Measurements from ENCODE around the gene FAM193B. TPM values are rescaled to one million over a fixed set of nuclear protein-coding genes. Genes with fewer than 3 reads are reported as not detected.

Gene FAM193B
- total and polyA plus RNA-seq, 4 donors = 14.3 to 31.8 (median 15.8) TPM

DNA sequence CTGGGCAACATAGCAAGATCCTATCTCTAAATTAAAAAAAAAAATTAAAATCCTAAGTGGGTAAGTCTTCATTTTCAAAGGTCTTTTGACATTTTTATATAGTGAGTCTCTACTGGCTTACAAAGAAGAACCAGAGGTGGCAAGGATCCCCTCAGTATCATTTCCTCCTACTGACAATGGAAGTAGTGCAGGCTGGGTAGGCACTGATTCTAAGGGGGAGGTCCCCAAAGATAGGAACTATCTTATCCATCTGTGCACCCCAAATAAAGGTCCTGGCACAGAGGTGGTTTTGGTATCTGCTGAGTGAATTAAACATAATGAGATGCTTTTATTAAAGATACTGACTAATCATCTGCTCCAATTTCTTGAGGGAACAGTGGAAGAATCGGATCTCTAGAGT, 4.2 kb downstream of the FAM193B start:
- no peak for DNase-seq (ENCODE audit: low spot score)
- Histone ChIP-seq H3K27me3 (ENCODE audit: control insufficient read depth in 4 of 4, insufficient read depth in 4 of 4, low read length in 3 of 4) (no peaks in the 10 kb centered on the region), H3K36me3 (ENCODE audit: control insufficient read depth in 4 of 4, insufficient read depth in 3 of 4, low read depth in 1 of 4, low read length in 3 of 4) (peaks cover 0 to 7% (median 3%) of the 10 kb centered on the region in 4 donors), H3K4me3 (ENCODE audit: low read depth in 1 of 3, low read length in 3 of 3) (no peak overlapping the region), H3K9me3 (ENCODE audit: control insufficient read depth in 4 of 4, low read length in 3 of 4) (no peaks in the 10 kb centered on the region), H3K4me1 (ENCODE audit: control insufficient read depth in 4 of 4, insufficient read depth in 4 of 4, low read length in 3 of 4) (peaks cover 13 to 44% (median 32%) of the 10 kb centered on the region in 4 donors), H3K27ac (ENCODE audit: low read depth in 1 of 2, low read length in 2 of 2) (no peak overlapping the region), H3K9ac (ENCODE audit: low read depth in 1 of 2, low read length in 2 of 2) (no peak overlapping the region)
- 98% methylated on average over 1 of the region's 1 CpG for WGBS
- no peak for TF ChIP-seq YY1 (IDR thresholded peaks at IDR 0.05)
- TF ChIP-seq SP1 (IDR thresholded peaks at IDR 0.05) = no peak
- TF ChIP-seq GABPA (IDR thresholded peaks at IDR 0.05 in 1 of 2, conservative IDR thresholded peaks at IDR 0.05 in 1 of 2) = no peak
- TF ChIP-seq, protein P1, sequence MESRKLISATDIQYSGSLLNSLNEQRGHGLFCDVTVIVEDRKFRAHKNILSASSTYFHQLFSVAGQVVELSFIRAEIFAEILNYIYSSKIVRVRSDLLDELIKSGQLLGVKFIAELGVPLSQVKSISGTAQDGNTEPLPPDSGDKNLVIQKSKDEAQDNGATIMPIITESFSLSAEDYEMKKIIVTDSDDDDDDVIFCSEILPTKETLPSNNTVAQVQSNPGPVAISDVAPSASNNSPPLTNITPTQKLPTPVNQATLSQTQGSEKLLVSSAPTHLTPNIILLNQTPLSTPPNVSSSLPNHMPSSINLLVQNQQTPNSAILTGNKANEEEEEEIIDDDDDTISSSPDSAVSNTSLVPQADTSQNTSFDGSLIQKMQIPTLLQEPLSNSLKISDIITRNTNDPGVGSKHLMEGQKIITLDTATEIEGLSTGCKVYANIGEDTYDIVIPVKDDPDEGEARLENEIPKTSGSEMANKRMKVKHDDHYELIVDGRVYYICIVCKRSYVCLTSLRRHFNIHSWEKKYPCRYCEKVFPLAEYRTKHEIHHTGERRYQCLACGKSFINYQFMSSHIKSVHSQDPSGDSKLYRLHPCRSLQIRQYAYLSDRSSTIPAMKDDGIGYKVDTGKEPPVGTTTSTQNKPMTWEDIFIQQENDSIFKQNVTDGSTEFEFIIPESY (IDR thresholded peaks at IDR 0.05) = no peak
- no peak for TF ChIP-seq FOXA1 (IDR thresholded peaks at IDR 0.05)
- TF ChIP-seq HNF4G (IDR thresholded peaks at IDR 0.05) = no peak
- TF ChIP-seq FOXA2 (IDR thresholded peaks at IDR 0.05) = no peak
- TF ChIP-seq EGR1 (IDR thresholded peaks at IDR 0.05; ENCODE audit: low read depth in 2 of 2) = no peak
- TF ChIP-seq TAF1 (conservative IDR thresholded peaks at IDR 0.05) = no peak
- no peak for TF ChIP-seq RAD21 (IDR thresholded peaks at IDR 0.05)
- no peak for TF ChIP-seq JUND (IDR thresholded peaks at IDR 0.05)

DNA sequence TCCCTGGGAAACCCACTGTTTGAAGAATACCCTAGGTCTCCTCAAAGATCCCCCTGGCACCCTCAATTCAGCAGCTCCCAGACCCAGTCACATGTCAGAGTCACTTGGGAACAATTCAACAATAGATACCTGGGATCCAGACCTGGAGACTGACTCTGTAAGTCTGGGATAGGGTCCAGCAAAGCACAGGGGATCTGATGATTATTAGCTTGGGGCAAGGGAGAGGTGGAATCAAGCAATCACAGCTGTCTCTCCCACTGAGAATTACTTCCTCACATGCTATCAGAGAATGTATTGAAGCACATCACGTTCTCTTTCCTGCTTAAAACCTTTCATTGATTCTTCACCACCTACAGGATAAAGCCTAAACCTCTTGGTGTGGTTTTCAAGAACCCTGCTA, 5.9 kb downstream of the FAM193B start:
- Histone ChIP-seq H3K9me3 (ENCODE audit: control insufficient read depth in 4 of 4, low read length in 3 of 4) (no peaks in the 10 kb centered on the region), H3K4me3 (ENCODE audit: low read depth in 1 of 3, low read length in 3 of 3) (no peak overlapping the region), H3K9ac (ENCODE audit: low read depth in 1 of 2, low read length in 2 of 2) (no peak overlapping the region), H3K27me3 (ENCODE audit: control insufficient read depth in 4 of 4, insufficient read depth in 4 of 4, low read length in 3 of 4) (no peaks in the 10 kb centered on the region), H3K4me1 (ENCODE audit: control insufficient read depth in 4 of 4, insufficient read depth in 4 of 4, low read length in 3 of 4) (peaks cover 14 to 41% (median 27%) of the 10 kb centered on the region in 4 donors), H3K36me3 (ENCODE audit: control insufficient read depth in 4 of 4, insufficient read depth in 3 of 4, low read depth in 1 of 4, low read length in 3 of 4) (peaks cover 0 to 7% (median 3%) of the 10 kb centered on the region in 4 donors), H3K27ac (ENCODE audit: low read depth in 1 of 2, low read length in 2 of 2) (peak overlapping the region in 1 of 2 donors; percentile 26)
- DNase-seq (ENCODE audit: low spot score) = no peak
- 74% methylated on average over 1 of the region's 1 CpG for WGBS
- TF ChIP-seq HNF4A (conservative IDR thresholded peaks at IDR 0.05) (no peak), RXRA (IDR thresholded peaks at IDR 0.05) (no peak), NR2F2 (IDR thresholded peaks at IDR 0.05) (no peak), HNF4G (IDR thresholded peaks at IDR 0.05) (no peak), SP1 (IDR thresholded peaks at IDR 0.05) (no peak), FOXA2 (IDR thresholded peaks at IDR 0.05) (no peak), FOXA1 (IDR thresholded peaks at IDR 0.05) (no peak), EGR1 (IDR thresholded peaks at IDR 0.05; ENCODE audit: low read depth in 2 of 2) (no peak)
- TF ChIP-seq, protein P2, sequence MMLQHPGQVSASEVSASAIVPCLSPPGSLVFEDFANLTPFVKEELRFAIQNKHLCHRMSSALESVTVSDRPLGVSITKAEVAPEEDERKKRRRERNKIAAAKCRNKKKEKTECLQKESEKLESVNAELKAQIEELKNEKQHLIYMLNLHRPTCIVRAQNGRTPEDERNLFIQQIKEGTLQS (IDR thresholded peaks at IDR 0.05) = no peak
- TF ChIP-seq, protein P3, sequence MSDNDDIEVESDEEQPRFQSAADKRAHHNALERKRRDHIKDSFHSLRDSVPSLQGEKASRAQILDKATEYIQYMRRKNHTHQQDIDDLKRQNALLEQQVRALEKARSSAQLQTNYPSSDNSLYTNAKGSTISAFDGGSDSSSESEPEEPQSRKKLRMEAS (IDR thresholded peaks at IDR 0.05) = no peak
- TF ChIP-seq, protein P1 (IDR thresholded peaks at IDR 0.05) = no peak
